DOHH2 (cell line): Measurements from ENCODE around the gene NRXN3.

Experiments used
- H3F3A ChIP-seq: fragments of 200-600 bp; sonication (generic), shearing (Covaris generic); 2 replicates; pipeline ENCODE4 v1.6.0; 2016; ENCODE audit warnings: antibody characterized with exemption, mild to moderate bottlenecking; ENCODE audit not compliant: control insufficient read depth, insufficient read depth
- H3K27ac ChIP-seq: fragments of 200-600 bp; sonication (generic); 2 replicates; pipeline ENCODE4 v1.5.1; 2014; ENCODE audit warnings: low read depth, mild to moderate bottlenecking, low read length, moderate library complexity
- H3K27me3 ChIP-seq: fragments of 200-600 bp; sonication (generic); 2 replicates; pipeline ENCODE4 v1.6.1; 2014; ENCODE audit warnings: mild to moderate bottlenecking, low read length, mixed read lengths; ENCODE audit not compliant: control insufficient read depth
- H3K36me3 ChIP-seq: fragments of 200-600 bp; sonication (generic); 2 replicates; pipeline ENCODE4 v1.6.1; 2014; ENCODE audit warnings: mild to moderate bottlenecking, low read length, moderate library complexity, mixed read lengths; ENCODE audit not compliant: control insufficient read depth
- H3K4me1 ChIP-seq: fragments of 200-600 bp; sonication (generic); 2 replicates; pipeline ENCODE4 v1.6.1; 2014; ENCODE audit warnings: mild to moderate bottlenecking, low read length, mixed read lengths; ENCODE audit not compliant: control insufficient read depth
- H3K4me2 ChIP-seq: fragments of 200-600 bp; sonication (generic); 2 replicates; pipeline ENCODE4 v1.6.0; 2014; ENCODE audit warnings: mild to moderate bottlenecking, low read length, moderate library complexity
- H3K4me3 ChIP-seq: fragments of 200-600 bp; sonication (generic); 2 replicates; pipeline ENCODE4 v1.5.1; 2014; ENCODE audit warnings: mild to moderate bottlenecking, low read length, mixed read lengths
- H3K79me2 ChIP-seq: fragments of 200-600 bp; sonication (generic); 2 replicates; pipeline ENCODE4 v1.6.1; 2014; ENCODE audit warnings: mild to moderate bottlenecking, low read length, mixed read lengths; ENCODE audit not compliant: control insufficient read depth
- H3K9me2 ChIP-seq: fragments of 200-600 bp; sonication (generic); replicated peaks from 2 replicates; pipeline ENCODE4 v1.6.1; 2014; ENCODE audit warnings: mild to moderate bottlenecking, low read length, mixed read lengths; ENCODE audit not compliant: control insufficient read depth
- H3K9me3 ChIP-seq: fragments of 200-600 bp; sonication (generic); 2 replicates; pipeline ENCODE4 v1.6.1; 2014; ENCODE audit warnings: antibody characterized with exemption, low read length, mixed read lengths; ENCODE audit not compliant: control insufficient read depth, insufficient read depth
- H4K20me1 ChIP-seq: fragments of 200-600 bp; sonication (generic); 2 replicates; pipeline ENCODE4 v1.6.0; 2014; ENCODE audit warnings: low read depth, mild to moderate bottlenecking, antibody characterized with exemption, low read length, moderate library complexity; ENCODE audit not compliant: control insufficient read depth, insufficient read depth
- EZH2phosphoT487 ChIP-seq: fragments of 200-600 bp; sonication (generic); IDR thresholded peaks from 2 replicates; pipeline ENCODE4 v1.6.1; 2017; ENCODE audit warnings: borderline replicate concordance, mild to moderate bottlenecking, antibody characterized with exemption, low read length, moderate library complexity, mixed read lengths
- TF ChIP-seq, protein P1 (sequence below): fragments of 200-600 bp; sonication (generic); IDR thresholded peaks from one replicate; pipeline ENCODE4 v1.5.1; 2014; ENCODE audit warnings: antibody characterized with exemption, mild to moderate bottlenecking, low read depth, low read length; ENCODE audit not compliant: poor library complexity, severe bottlenecking

NRXN3 gene

DNA sequence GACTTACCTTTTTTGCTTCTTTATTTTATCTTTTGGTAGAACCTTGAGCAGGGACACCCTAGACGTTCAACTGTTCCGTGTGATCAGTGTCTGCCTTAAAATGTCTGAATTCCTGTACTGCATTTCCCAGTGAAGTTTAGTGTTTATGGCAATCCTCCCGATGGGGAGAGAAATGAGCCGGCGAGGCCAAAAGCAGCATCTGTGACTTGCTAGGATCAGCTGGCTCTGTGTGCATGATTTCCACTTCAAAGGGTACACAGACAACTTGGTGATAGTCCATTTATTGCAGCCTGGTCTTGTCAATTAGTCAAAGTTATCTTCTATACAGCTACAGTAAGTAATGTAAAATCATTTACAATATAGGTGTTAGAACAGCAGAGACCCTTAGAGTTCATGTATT, 1272.6 kb downstream of the NRXN3 start:
- Histone ChIP-seq H3K9me2 (no peaks in the 10 kb centered on the region), H3K27ac (no peak overlapping the region), H3K9me3 (no peaks in the 10 kb centered on the region), H3K27me3 (no peaks in the 10 kb centered on the region), H3K4me1 (no peaks in the 10 kb centered on the region), H4K20me1 (no peaks in the 10 kb centered on the region), H3K4me3 (no peak overlapping the region), H3K36me3 (no peaks in the 10 kb centered on the region), H3K79me2 (no peaks in the 10 kb centered on the region), H3K4me2 (no peak overlapping the region), H3F3A (no peaks in the 10 kb centered on the region)
- TF ChIP-seq, protein P1, sequence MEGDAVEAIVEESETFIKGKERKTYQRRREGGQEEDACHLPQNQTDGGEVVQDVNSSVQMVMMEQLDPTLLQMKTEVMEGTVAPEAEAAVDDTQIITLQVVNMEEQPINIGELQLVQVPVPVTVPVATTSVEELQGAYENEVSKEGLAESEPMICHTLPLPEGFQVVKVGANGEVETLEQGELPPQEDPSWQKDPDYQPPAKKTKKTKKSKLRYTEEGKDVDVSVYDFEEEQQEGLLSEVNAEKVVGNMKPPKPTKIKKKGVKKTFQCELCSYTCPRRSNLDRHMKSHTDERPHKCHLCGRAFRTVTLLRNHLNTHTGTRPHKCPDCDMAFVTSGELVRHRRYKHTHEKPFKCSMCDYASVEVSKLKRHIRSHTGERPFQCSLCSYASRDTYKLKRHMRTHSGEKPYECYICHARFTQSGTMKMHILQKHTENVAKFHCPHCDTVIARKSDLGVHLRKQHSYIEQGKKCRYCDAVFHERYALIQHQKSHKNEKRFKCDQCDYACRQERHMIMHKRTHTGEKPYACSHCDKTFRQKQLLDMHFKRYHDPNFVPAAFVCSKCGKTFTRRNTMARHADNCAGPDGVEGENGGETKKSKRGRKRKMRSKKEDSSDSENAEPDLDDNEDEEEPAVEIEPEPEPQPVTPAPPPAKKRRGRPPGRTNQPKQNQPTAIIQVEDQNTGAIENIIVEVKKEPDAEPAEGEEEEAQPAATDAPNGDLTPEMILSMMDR: no peak
- no peak for TF ChIP-seq EZH2phosphoT487

DNA sequence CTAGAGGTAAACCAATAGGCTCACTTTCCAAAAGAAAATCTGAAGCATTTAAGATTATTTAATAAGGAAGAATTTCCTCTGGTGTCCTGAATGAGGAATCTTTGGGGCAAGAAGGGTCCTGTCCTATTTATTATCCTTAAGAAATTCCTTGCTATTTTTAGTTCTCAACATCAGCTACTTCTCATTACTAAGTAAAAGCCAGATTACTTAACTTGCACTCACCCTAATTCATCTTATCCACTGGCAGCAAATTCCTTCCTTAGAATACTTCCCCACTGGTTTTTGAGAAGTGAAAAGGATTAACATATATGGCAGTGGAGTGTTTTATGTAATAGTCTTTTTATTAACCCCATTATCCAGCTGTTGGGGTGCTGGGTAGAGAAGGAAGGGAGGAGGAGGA, 1273.4 kb downstream of the NRXN3 start:
- Histone ChIP-seq H3K27ac (no peak overlapping the region), H3K9me2 (no peaks in the 10 kb centered on the region)
- TF ChIP-seq EZH2phosphoT487: no peak

DNA sequence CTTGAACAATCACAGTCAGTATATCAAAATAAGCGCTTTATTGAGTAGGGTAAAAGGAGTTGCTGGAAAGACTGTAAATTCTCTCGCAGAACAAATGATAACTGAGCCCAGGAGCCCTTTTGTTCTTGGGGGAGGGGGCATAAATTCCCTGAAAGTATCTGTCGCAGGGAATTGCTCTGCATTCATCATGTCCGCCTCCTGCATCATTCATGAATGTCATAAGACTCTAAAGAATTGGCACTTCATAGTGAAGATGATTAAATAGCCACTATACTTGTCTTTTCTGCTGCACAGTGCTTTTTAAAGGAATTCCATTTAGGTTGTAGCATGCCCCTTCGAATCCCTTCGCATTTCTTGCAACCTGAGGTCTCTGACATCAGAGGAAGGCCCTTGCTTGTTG, 1278.8 kb downstream of the NRXN3 start:
- Histone ChIP-seq H3K4me1 (no peaks in the 10 kb centered on the region), H3K9me3 (no peaks in the 10 kb centered on the region), H4K20me1 (no peaks in the 10 kb centered on the region), H3K4me2 (no peak overlapping the region), H3K79me2 (no peaks in the 10 kb centered on the region), H3K36me3 (no peaks in the 10 kb centered on the region), H3K9me2 (no peaks in the 10 kb centered on the region), H3K27me3 (no peaks in the 10 kb centered on the region), H3K27ac (no peak overlapping the region), H3K4me3 (no peak overlapping the region), H3F3A (no peaks in the 10 kb centered on the region)
- TF ChIP-seq, protein P1: no peak
- TF ChIP-seq EZH2phosphoT487: no peak

More for the DNA sequence above, 1273.4 kb downstream of the NRXN3 start:
- H3K79me2 ChIP-seq: no peaks in the 10 kb centered on the region
- no peak overlapping the region for H3K4me3 ChIP-seq
- no peaks in the 10 kb centered on the region for H3K4me1 ChIP-seq
- H3K4me2 ChIP-seq: no peak overlapping the region
- no peaks in the 10 kb centered on the region for H3K9me3 ChIP-seq
- H3K27me3 ChIP-seq: no peaks in the 10 kb centered on the region
- H3K36me3 ChIP-seq: no peaks in the 10 kb centered on the region
- no peaks in the 10 kb centered on the region for H4K20me1 ChIP-seq
- H3F3A ChIP-seq: no peaks in the 10 kb centered on the region

DNA sequence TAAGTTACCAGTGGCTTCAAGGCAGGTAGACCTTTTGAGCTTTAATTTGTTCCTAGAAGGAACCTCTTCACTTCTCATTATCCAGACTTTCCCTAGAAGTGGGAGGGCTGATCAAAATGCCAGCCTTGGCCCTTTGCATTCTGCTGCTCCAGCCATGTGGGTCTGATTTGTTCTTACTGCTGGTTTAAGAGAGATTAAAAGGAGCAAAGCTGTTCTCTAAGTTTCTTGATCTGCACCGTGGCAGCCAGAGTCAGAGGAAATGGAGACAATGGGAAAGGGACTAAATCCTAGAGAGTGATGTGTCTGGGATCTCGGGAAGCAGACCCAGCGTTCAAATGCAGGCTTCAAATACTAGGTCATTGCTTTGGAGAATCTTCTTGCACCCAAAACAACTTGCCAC, 1281.4 kb downstream of the NRXN3 start:
- no peaks in the 10 kb centered on the region for H3F3A ChIP-seq
- H4K20me1 ChIP-seq: no peaks in the 10 kb centered on the region
- H3K4me2 ChIP-seq: no peak overlapping the region
- no peaks in the 10 kb centered on the region for H3K9me3 ChIP-seq
- no peaks in the 10 kb centered on the region for H3K9me2 ChIP-seq
- H3K27me3 ChIP-seq: no peaks in the 10 kb centered on the region
- no peaks in the 10 kb centered on the region for H3K36me3 ChIP-seq
- no peak overlapping the region for H3K4me3 ChIP-seq
- no peak overlapping the region for H3K27ac ChIP-seq
- TF ChIP-seq EZH2phosphoT487: no peak
- TF ChIP-seq, protein P1: no peak
- H3K79me2 ChIP-seq: no peaks in the 10 kb centered on the region
- no peaks in the 10 kb centered on the region for H3K4me1 ChIP-seq
